NCI-H2029 treated with DMSO at 0.1 percent for 48 hours (cell line): ENCODE results near the gene TMEM196.
A peak's percentile ranks its signal among the peaks of the same experiment; 100 is the strongest.
"Not testable (repeated sequence)": the region's sequence is repeated elsewhere in the genome, so short reads cannot be mapped to it uniquely, and the experiment has no call there.

ENCODE experiments used
- DNase-seq: peaks from one replicate; lab custom pipeline; 2025; lab: John Stamatoyannopoulos, UW

The TMEM196 gene

DNA sequence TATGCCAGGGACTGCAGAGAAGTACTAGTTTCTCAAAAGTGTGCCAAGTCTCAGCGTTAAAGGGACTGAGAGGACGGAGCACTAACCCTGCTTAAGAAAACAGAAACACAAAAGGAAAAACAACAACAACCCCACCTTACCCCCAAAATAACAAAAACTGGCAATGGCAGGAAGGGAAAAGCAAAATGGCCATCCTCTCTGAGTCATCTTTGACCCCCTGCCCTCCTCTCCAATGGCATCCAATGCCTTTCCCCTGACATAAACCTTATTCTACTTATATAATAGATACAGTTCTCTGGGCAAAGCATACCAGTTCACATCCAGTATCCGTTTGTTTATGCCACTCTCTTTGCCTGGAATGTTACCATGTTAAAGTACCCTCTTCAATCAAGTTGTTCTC lies 66.2 kb downstream of the TMEM196 start:
- DNase-seq = no peak

GRCh38 chr7:19705663-19706062 lies 67.8 kb downstream of the TMEM196 start:
- DNase-seq = no peak

DNA sequence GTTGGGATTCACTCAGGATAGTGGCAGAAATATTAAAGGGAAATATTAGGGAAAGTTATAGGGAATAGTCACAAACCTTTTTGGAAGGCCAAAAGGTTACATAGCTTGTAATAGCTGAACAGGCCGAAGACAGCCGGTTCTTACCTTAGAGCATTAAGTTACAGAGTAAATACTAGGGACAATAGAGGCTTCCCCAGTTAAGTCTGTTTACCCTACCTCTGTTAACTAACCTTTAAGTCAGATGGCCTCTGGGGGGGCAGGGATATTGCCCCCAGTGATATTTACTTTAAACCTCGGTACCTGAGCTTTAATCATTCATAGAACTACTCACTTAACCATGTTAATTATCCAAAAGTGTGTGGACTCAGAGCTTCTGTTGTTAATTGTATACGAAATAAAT lies 71.9 kb downstream of the TMEM196 start:
- peak; percentile 42 for DNase-seq

- no peak for DNase-seq
These were observed 72.5 kb downstream of the TMEM196 start for GRCh38 chr7:19700936-19701335.

DNA sequence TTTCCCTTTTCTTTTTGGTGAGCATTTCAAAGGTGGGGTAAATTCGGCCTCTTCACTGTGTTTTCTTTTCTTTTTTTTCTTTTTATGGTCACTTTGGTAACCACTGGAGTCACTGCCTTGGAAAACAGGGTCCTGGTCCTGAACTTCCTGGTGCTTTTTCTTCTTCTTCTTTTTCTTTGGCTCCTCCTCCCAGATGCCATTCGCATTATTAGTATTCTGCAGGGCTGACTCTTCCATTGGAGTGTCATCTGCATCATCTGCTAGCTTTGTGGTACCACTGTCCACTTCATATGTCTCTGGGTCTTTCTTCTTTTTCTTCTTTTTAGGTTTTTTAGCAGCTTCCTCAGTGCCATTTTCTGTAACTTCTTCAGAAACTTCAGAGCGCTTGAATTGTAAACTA lies 75.1 kb downstream of the TMEM196 start:
- no peak for DNase-seq

- DNase-seq = no peak
These were observed 76.5 kb downstream of the TMEM196 start for GRCh38 chr7:19696926-19697325.

DNA sequence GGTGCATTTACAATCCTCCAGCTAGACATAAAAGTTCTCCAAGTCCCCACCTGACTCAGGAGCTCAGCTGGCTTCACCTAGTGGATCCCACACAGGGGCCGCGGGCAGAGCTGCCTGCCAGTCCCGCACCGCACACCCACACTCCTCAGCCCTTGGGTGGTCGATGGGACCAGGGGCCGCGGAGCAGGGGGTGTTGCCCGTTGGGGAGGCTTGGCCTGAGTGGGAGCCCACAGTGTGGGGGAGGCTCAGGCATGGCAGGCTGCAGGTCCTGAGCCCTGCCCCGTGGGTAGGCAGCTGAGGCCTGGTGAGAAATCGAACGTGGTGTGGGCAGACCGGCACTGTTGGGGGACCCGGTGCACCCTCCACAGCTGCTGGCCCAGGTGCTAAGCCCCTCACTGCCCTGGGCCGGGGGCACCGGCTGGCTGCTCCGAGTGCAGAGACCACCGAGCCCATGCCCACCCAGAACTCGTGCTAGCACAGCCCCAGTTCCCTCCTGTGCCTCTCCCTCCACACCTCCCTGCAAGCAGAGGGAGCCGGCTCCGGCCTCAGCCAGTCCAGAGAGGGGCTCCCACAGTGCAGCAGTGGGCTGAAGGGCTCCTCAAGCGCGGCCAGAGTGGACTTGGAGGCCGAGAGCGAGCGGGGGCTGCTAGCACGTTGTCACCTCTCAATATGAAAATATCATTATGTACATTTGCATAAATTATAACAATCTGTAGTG lies 81.1 kb downstream of the TMEM196 start:
- no peak for DNase-seq

GRCh38 chr7:19690736-19691135 lies 82.7 kb downstream of the TMEM196 start:
- DNase-seq = no peak

- DNase-seq = not testable (repeated sequence)
These were observed 84.3 kb downstream of the TMEM196 start for GRCh38 chr7:19689130-19689529.

GRCh38 chr7:19681596-19681995 lies 91.8 kb downstream of the TMEM196 start:
- no peak for DNase-seq

- no peak for DNase-seq
These were observed 96.2 kb downstream of the TMEM196 start for GRCh38 chr7:19677180-19677579.

GRCh38 chr7:19675816-19676215 lies 97.6 kb downstream of the TMEM196 start:
- DNase-seq = no peak

DNA sequence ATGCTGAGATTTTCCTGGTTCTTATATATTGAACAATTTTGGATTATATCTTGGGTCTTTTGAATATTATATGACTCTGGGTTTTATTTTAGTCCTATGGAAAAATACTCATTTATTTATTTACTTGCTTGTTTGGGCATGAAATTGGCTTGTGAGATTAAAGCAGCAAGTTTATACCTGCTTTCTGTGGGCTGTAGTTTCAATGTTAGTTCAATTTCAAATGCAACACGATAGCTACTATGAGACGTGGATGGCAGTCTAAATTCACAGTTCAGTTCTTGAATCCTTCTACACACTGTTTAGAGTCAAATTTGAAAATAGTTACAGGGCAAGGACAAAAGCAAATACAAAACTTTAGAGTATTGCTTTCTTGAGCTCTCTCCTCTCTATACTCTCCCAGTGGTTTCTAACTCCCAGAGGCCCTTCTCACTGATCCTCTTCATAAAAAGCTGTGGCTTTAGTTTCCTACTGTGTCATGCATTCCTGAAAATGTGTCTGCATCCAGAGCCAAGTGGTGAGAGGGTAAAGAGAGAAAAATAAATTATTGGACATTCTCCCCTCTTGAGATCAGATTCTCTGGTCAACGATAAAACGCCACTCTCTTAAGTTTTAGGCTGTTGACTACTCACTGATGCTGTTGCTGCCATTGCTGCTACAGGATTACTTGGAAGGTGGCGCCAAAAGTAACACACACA lies 99.0 kb downstream of the TMEM196 start:
- no peak for DNase-seq

DNA sequence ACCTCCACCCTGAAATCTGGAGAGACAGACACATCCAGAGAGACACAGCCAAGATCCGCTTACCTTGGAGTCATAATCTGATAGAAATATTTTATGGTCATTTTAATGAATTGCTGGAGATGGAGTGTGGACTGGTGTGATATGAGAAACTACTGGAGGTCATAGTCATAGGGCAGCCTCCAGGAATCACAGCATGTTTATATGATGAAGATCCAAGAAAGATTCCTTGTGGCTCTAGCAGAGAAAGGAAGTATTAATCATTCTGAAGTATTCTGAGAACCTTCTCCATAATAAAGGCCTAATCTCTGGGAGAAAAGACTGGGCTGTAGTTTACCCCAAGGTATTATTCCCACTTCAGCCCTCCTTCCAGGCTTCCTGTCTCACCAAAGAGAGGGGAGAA lies 102.6 kb downstream of the TMEM196 start:
- no peak for DNase-seq
